Right atrium auricular region (tissue), 2 donors: ENCODE measurements around the gene MAD1L1. TPM values are rescaled to one million over a fixed set of nuclear protein-coding genes. Genes with fewer than 3 reads are reported as not detected.
"Not testable (repeated sequence)": the region's sequence is repeated elsewhere in the genome, so short reads cannot be mapped to it uniquely, and the experiment has no call there.

Experiments
- DNase-seq: peaks from one replicate; pipeline ENCODE4 v3.0.0-alpha.2; 2019; ENCODE audit warnings: low spot score
- H3K27ac ChIP-seq, 2 donors: fragments of 200-600 bp; sonication (generic); 1 replicate in 1 of 2; 2 replicates in 1 of 2; pipeline ENCODE4 v1.5.1; 2016 to 2019
- H3K27me3 ChIP-seq, 2 donors: fragments of 200-600 bp; sonication (generic); one replicate each; pipeline versions ENCODE4 v1.5.1 to v1.6.0; 2017 to 2019
- H3K36me3 ChIP-seq: fragments of 200-600 bp; sonication (generic); one replicate; pipeline ENCODE4 v1.5.1; 2016
- H3K4me1 ChIP-seq, 2 donors: fragments of 200-600 bp; sonication (generic); one replicate each; pipeline versions ENCODE4 v1.5.1 to v1.6.0; 2017 to 2019
- H3K4me3 ChIP-seq, 2 donors: fragments of 200-600 bp; sonication (generic); 1 replicate in 1 of 2; 2 replicates in 1 of 2; pipeline ENCODE4 v1.5.1; 2017 to 2019; ENCODE audit warnings: mild to moderate bottlenecking in 1 of 2, moderate library complexity in 1 of 2
- H3K9me3 ChIP-seq, 2 donors: fragments of 200-600 bp; sonication (generic); one replicate each; pipeline ENCODE4 v1.5.1; 2019
- CTCF ChIP-seq, 2 donors: fragments of 200-600 bp; sonication (generic); IDR thresholded peaks; one replicate each; pipeline ENCODE4 v1.5.1; 2019; ENCODE audit warnings: antibody characterized with exemption in 2 of 2
- total RNA-seq, 2 donors: library from RNA; depleted of rRNA; stranded (reverse); fragments of >200 nt; gene quantifications; one replicate each; pipeline ENCODE4 v1.1.0, GENCODE V29; 2016

The MAD1L1 gene
- total RNA-seq, 2 donors from 2014 or later = 13.3 to 31.9 TPM

- no peaks in the 10 kb centered on the region for H3K36me3 ChIP-seq
- H3K27me3 ChIP-seq = no peaks in the 10 kb centered on the region
- DNase-seq = peak; percentile 72
- TF ChIP-seq CTCF (IDR thresholded peaks at IDR 0.05) = no peak
- H3K27ac ChIP-seq = peak overlapping the region; percentile 27 to 37
- H3K4me1 ChIP-seq = peaks cover 0 to 26% of the 10 kb centered on the region in 2 donors
- H3K4me3 ChIP-seq = peak overlapping the region; percentile 8 to 39
- H3K9me3 ChIP-seq = no peaks in the 10 kb centered on the region
These were observed 194.8 kb downstream of the MAD1L1 start for GRCh38 chr7:2037808-2038522.

- Histone ChIP-seq H3K9me3 (no peaks in the 10 kb centered on the region), H3K4me1 (peaks cover 0 to 26% of the 10 kb centered on the region in 2 donors), H3K27ac (peak overlapping the region; percentile 27 to 37), H3K27me3 (no peaks in the 10 kb centered on the region), H3K4me3 (peak overlapping the region; percentile 8 to 39), H3K36me3 (no peaks in the 10 kb centered on the region)
- no peak for DNase-seq
- TF ChIP-seq CTCF (IDR thresholded peaks at IDR 0.05) = no peak
These were observed 195.4 kb downstream of the MAD1L1 start for GRCh38 chr7:2037301-2037807.

GRCh38 chr7:2036786-2037185, 196.0 kb downstream of the MAD1L1 start:
- DNase-seq = no peak
- no peaks in the 10 kb centered on the region for H3K27me3 ChIP-seq
- H3K27ac ChIP-seq = no peak overlapping the region
- H3K9me3 ChIP-seq = no peaks in the 10 kb centered on the region
- H3K36me3 ChIP-seq = no peaks in the 10 kb centered on the region
- H3K4me3 ChIP-seq = no peak overlapping the region
- peaks cover 0 to 30% of the 10 kb centered on the region in 2 donors for H3K4me1 ChIP-seq
- TF ChIP-seq CTCF (IDR thresholded peaks at IDR 0.05) = no peak

GRCh38 chr7:2036201-2036600, 196.5 kb downstream of the MAD1L1 start:
- peaks cover 0 to 35% of the 10 kb centered on the region in 2 donors for H3K4me1 ChIP-seq
- not testable (repeated sequence) for H3K27me3 ChIP-seq, H3K36me3 ChIP-seq, H3K27ac ChIP-seq, H3K4me3 ChIP-seq, DNase-seq, H3K9me3 ChIP-seq

- DNase-seq = no peak
- H3K9me3 ChIP-seq = no peaks in the 10 kb centered on the region
- no peaks in the 10 kb centered on the region for H3K27me3 ChIP-seq
- peaks cover 0 to 35% of the 10 kb centered on the region in 2 donors for H3K4me1 ChIP-seq
- no peak overlapping the region for H3K27ac ChIP-seq
- no peak for TF ChIP-seq CTCF (IDR thresholded peaks at IDR 0.05)
- no peaks in the 10 kb centered on the region for H3K36me3 ChIP-seq
- no peak overlapping the region for H3K4me3 ChIP-seq
These were observed 198.2 kb downstream of the MAD1L1 start for GRCh38 chr7:2034291-2035201.

- H3K4me3 ChIP-seq = no peak overlapping the region
- DNase-seq = no peak
- no peaks in the 10 kb centered on the region for H3K27me3 ChIP-seq
- H3K4me1 ChIP-seq = peaks cover 0 to 28% of the 10 kb centered on the region in 2 donors
- no peak for TF ChIP-seq CTCF (IDR thresholded peaks at IDR 0.05)
- H3K9me3 ChIP-seq = peaks cover 0 to 6% of the 10 kb centered on the region in 2 donors
- H3K27ac ChIP-seq = no peak overlapping the region
- H3K36me3 ChIP-seq = no peaks in the 10 kb centered on the region
These were observed 199.1 kb downstream of the MAD1L1 start for GRCh38 chr7:2033586-2034135.
